Gastrocnemius medialis (tissue), 4 donors: ENCODE results near the gene FGFRL1.

Experiments used
- CTCF ChIP-seq, 5 experiments: fragments of 450-650 bp in 3 of 5; fragments of 200-600 bp in 2 of 5; sonication (generic) in 2 of 5; IDR thresholded peaks in 4 of 5; conservative IDR thresholded peaks in 1 of 5; 1 replicate in 4 of 5; 2 replicates in 1 of 5; pipeline ENCODE4 v1.5.1; 2016 to 2019; ENCODE audit warnings: antibody characterized with exemption in 5 of 5, mild to moderate bottlenecking in 3 of 5, moderate library complexity in 3 of 5
- POLR2A ChIP-seq, 2 donors: fragments of 450-650 bp; IDR thresholded peaks; one replicate each; pipeline ENCODE4 v1.6.1; 2017; ENCODE audit warnings: antibody characterized with exemption in 2 of 2, mild to moderate bottlenecking in 2 of 2, moderate library complexity in 2 of 2

GRCh38 chr4:968221-968620, 43.2 kb upstream of the FGFRL1 start:
- TF ChIP-seq CTCF (IDR thresholded peaks at IDR 0.05 in 4 of 5, conservative IDR thresholded peaks at IDR 0.05 in 1 of 5) (no peak), POLR2A (IDR thresholded peaks at IDR 0.05) (no peak)
